Measurements from ENCODE around the gene MRPL19.

Gene MRPL19

GRCh38 chr2:75637568-75637967 lies 9.0 kb upstream of the MRPL19 start:
- Histone ChIP-seq H3K27me3 (peaks cover 43% of the 10 kb centered on the region), H3K4me1 (ENCODE audit: control insufficient read depth in 1 of 2, insufficient read depth in 1 of 2, low read depth in 1 of 2, low read length in 1 of 2) (no peaks in the 10 kb centered on the region), H3K4me3 (ENCODE audit: low read depth in 1 of 2, low read length in 1 of 2) (no peak overlapping the region), H3K27ac (no peak overlapping the region), H3K9me3 (no peaks in the 10 kb centered on the region), H3K36me3 (no peaks in the 10 kb centered on the region)
- TF ChIP-seq, protein P1, sequence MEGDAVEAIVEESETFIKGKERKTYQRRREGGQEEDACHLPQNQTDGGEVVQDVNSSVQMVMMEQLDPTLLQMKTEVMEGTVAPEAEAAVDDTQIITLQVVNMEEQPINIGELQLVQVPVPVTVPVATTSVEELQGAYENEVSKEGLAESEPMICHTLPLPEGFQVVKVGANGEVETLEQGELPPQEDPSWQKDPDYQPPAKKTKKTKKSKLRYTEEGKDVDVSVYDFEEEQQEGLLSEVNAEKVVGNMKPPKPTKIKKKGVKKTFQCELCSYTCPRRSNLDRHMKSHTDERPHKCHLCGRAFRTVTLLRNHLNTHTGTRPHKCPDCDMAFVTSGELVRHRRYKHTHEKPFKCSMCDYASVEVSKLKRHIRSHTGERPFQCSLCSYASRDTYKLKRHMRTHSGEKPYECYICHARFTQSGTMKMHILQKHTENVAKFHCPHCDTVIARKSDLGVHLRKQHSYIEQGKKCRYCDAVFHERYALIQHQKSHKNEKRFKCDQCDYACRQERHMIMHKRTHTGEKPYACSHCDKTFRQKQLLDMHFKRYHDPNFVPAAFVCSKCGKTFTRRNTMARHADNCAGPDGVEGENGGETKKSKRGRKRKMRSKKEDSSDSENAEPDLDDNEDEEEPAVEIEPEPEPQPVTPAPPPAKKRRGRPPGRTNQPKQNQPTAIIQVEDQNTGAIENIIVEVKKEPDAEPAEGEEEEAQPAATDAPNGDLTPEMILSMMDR (IDR thresholded peaks at IDR 0.05): no peak

- Histone ChIP-seq H3K27ac (no peak overlapping the region), H3K27me3 (peaks cover 39% of the 10 kb centered on the region), H3K4me3 (ENCODE audit: low read depth in 1 of 2, low read length in 1 of 2) (no peak overlapping the region), H3K36me3 (no peaks in the 10 kb centered on the region), H3K9me3 (no peaks in the 10 kb centered on the region), H3K4me1 (ENCODE audit: control insufficient read depth in 1 of 2, insufficient read depth in 1 of 2, low read depth in 1 of 2, low read length in 1 of 2) (no peaks in the 10 kb centered on the region)
- TF ChIP-seq, protein P1 (IDR thresholded peaks at IDR 0.05): no peak
These were observed 5.9 kb upstream of the MRPL19 start for GRCh38 chr2:75640621-75641121.

DNA sequence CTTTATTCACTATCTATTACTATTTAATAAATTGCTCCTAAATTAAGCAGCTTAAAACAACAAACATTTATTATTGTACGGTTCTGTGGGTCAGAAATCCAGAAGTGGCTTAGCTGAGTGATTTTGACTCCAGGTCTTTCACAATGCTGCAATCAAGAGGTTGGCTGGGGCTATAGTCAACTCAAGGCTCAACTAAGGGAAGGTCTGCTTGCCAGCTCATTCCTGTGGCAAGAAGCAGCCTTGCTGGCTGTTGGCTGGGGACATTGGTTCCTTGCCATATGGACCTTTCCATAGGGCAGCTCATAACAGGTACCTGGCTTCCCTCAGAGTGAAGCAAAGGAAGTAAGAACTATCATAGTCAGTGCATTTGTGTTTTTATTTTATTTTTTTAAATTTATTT lies 5.0 kb upstream of the MRPL19 start:
- Histone ChIP-seq H3K36me3 (no peaks in the 10 kb centered on the region), H3K27ac (no peak overlapping the region), H3K4me3 (ENCODE audit: low read depth in 1 of 2, low read length in 1 of 2) (no peak overlapping the region), H3K9me3 (no peaks in the 10 kb centered on the region), H3K27me3 (peaks cover 31% of the 10 kb centered on the region), H3K4me1 (ENCODE audit: control insufficient read depth in 1 of 2, insufficient read depth in 1 of 2, low read depth in 1 of 2, low read length in 1 of 2) (peaks cover 0 to 3% of the 10 kb centered on the region in 2 experiments)
- TF ChIP-seq, protein P1 (IDR thresholded peaks at IDR 0.05): no peak

GRCh38 chr2:75643980-75644379 lies 2.6 kb upstream of the MRPL19 start:
- Histone ChIP-seq H3K27me3 (peaks cover 10% of the 10 kb centered on the region), H3K4me3 (ENCODE audit: low read depth in 1 of 2, low read length in 1 of 2) (no peak overlapping the region), H3K9me3 (no peaks in the 10 kb centered on the region), H3K4me1 (ENCODE audit: control insufficient read depth in 1 of 2, insufficient read depth in 1 of 2, low read depth in 1 of 2, low read length in 1 of 2) (peaks cover 6 to 10% of the 10 kb centered on the region in 2 experiments), H3K27ac (no peak overlapping the region), H3K36me3 (no peaks in the 10 kb centered on the region)
- TF ChIP-seq, protein P1 (IDR thresholded peaks at IDR 0.05): no peak

DNA sequence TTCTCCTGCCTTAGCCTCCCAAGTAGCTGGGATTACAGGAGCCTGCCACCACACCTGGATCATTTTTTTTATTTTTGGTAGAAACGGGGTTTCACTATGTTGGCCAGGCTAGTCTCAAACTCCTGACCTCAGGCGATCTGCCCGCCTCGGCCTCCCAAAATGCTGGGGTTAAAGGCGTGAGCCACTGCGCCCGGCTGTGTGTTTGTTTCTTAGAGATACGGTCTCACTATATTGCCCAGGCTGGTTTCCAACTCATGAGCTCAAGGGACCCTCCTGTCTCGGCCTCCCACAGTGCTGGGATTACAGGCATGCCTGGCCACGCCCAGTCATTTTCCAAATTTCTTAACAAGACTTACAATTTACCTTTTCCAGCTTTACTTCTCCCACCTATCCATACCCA lies 940 bp upstream of the MRPL19 start:
- no peaks in the 10 kb centered on the region for H3K27me3 ChIP-seq
- peaks cover under 1% of the 10 kb centered on the region for H3K36me3 ChIP-seq
- no peak overlapping the region for H3K27ac ChIP-seq
- H3K4me1 ChIP-seq (ENCODE audit: control insufficient read depth in 1 of 2, insufficient read depth in 1 of 2, low read depth in 1 of 2, low read length in 1 of 2): peaks cover 6 to 10% of the 10 kb centered on the region in 2 experiments
- no peak overlapping the region for H3K4me3 ChIP-seq (ENCODE audit: low read depth in 1 of 2, low read length in 1 of 2)
- H3K9me3 ChIP-seq: no peaks in the 10 kb centered on the region
- TF ChIP-seq, protein P1 (IDR thresholded peaks at IDR 0.05): no peak

Data from neutrophil (primary cell).